Adrenal gland (tissue), 12 donors: ENCODE measurements around the gene CPA4. TPM values are rescaled to one million over a fixed set of nuclear protein-coding genes. Genes with fewer than 3 reads are reported as not detected.

ENCODE experiments used
- DNase-seq, 7 donors: peaks; one replicate each; pipeline ENCODE4 v3.0.0-alpha.2; 2019 to 2020
- H3K27ac ChIP-seq, 5 donors: fragments of 200-600 bp; sonication (generic) in 4 of 5; 1 replicate in 3 of 5; 2 replicates in 2 of 5; pipeline versions ENCODE4 v1.5.1 to v1.8.0; 2016 to 2020; ENCODE audit warnings: mild to moderate bottlenecking in 1 of 5
- H3K27me3 ChIP-seq: fragments of 200-600 bp; 2 replicates; pipeline ENCODE4 v1.8.0; 2021
- H3K36me3 ChIP-seq, 2 donors: fragments of 200-600 bp; replicated peaks in 1 of 2; 1 replicate in 1 of 2; 2 replicates in 1 of 2; pipeline versions ENCODE4 v1.5.1 to v1.8.0; 2018 to 2022
- H3K4me1 ChIP-seq, 2 donors: fragments of 200-600 bp; replicated peaks in 1 of 2; 1 replicate in 1 of 2; 2 replicates in 1 of 2; pipeline versions ENCODE4 v1.5.1 to v1.8.0; 2018 to 2021
- H3K4me3 ChIP-seq, 4 donors: fragments of 200-600 bp; sonication (generic) in 3 of 4; one replicate each; pipeline ENCODE4 v1.5.1; 2016 to 2018
- H3K9me3 ChIP-seq, 3 donors: fragments of 200-600 bp; sonication (generic) in 1 of 3; replicated peaks in 1 of 3; 1 replicate in 2 of 3; 2 replicates in 1 of 3; pipeline versions ENCODE4 v1.5.1 to v1.8.0; 2016 to 2021
- POLR2A ChIP-seq, 2 donors: fragments of 450-650 bp; IDR thresholded peaks; one replicate each; pipeline ENCODE4 v1.6.1; 2017; ENCODE audit warnings: antibody characterized with exemption in 2 of 2, mild to moderate bottlenecking in 2 of 2, moderate library complexity in 1 of 2
- WGBS, 4 donors: extraction: QIAGEN DNeasy Blood & Tissue Kit in 2 of 4; methylation state at CpG; one replicate each; pipeline versions ENCODE4 v1.1.5 to v1.1.7; 2013 to 2017; 5-methylcytosine and 5-hydroxymethylcytosine counted together
- intact Hi-C, 2 donors: fragments of 100-400 bp; cut with DNase I; formaldehyde crosslinking; loops; one replicate each; pipeline versions ENCODE4 v1.14.1 to v1.15.0; 2022 to 2023
- polyA plus RNA-seq, 3 donors: library from polyadenylated mRNA; stranded (reverse); fragments of 200-250 nt in 2 of 3; fragments of 350-450 nt in 1 of 3; fragmentation: Illumina TruSeq in 1 of 3; extraction: RNeasy Lipid Tissue Mini Kit (QIAGEN cat#74804) in 1 of 3; gene quantifications; one replicate each; pipeline ENCODE4 v1.2.3, GENCODE V29; 2013 to 2014
- total RNA-seq, 9 donors: library from RNA; depleted of rRNA in 4 of 9; stranded (reverse); fragments of >200 nt in 4 of 9; fragments of 120-200 nt in 1 of 9; fragmentation: NEBNext Ultra II Directional in 1 of 9; extraction: Animal tissue kit (Norgen Biotek cat#: 25700) in 1 of 9; gene quantifications; one replicate each; pipeline versions ENCODE4 v1.1.0 to v1.2.4, GENCODE V29; 2013 to 2023
- TF ChIP-seq, protein P1 (sequence below), 6 experiments: fragments of 450-650 bp in 4 of 6; fragments of 200-600 bp in 2 of 6; sonication (generic) in 1 of 6; IDR thresholded peaks; 1 replicate in 5 of 6; 2 replicates in 1 of 6; pipeline versions ENCODE4 v1.5.1 to v1.8.0; 2016 to 2021; ENCODE audit warnings: antibody characterized with exemption in 6 of 6, mild to moderate bottlenecking in 2 of 6, moderate library complexity in 1 of 6
- donor health status: healthy with polysubstance abuse.
- donor health status: Bipolar disorder and iron deficiency.
- donor health status: DM: yes; HTN: yes; CAD: no.
- donor health status: DM: no; HTN: no; CAD: no.
- donor health status: DM: no; HTN: no; CAD: no.
- donor health status: DM: yes; HTN: yes; CAD: no.

The CPA4 gene
- total and polyA plus RNA-seq, 12 donors, result 0.55 to 26.7 (median 2.4) TPM; not detected in 1

DNA sequence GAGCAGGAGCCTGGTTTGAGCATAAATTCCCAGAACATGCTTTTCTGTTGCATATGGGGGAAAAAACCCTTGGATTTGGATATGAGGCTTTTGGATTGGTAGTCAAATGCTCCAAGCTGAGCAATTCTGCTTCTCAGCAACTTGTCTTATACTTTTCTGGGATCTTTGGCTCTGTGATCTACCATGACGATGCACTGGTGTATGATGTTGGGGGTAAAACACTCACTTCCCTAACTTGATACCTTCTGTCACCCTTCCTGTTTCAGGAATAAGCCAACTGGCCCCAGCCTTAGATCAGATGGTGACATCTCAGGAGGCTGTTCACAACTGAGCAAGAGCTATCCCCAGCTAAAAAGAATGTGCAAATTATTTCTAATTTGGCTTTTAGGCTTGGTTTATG is 13.1 kb upstream of the CPA4 start:
- WGBS, 4 donors, result 75 to 97% (median 89%) methylated on average over 1 of the region's 1 CpG
- H3K4me3 ChIP-seq, result no peak overlapping the region
- no peak for DNase-seq
- intact Hi-C loops, result loop anchor here in 1 of 2 donors (5.0 kb wide), 1 partner anchor 212 kb away; the partner anchor contains the start of gene MEST
- no peaks in the 10 kb centered on the region for H3K36me3 ChIP-seq
- H3K27me3 ChIP-seq, result no peaks in the 10 kb centered on the region
- no peaks in the 10 kb centered on the region for H3K4me1 ChIP-seq
- H3K27ac ChIP-seq, result no peak overlapping the region
- TF ChIP-seq, protein P1, sequence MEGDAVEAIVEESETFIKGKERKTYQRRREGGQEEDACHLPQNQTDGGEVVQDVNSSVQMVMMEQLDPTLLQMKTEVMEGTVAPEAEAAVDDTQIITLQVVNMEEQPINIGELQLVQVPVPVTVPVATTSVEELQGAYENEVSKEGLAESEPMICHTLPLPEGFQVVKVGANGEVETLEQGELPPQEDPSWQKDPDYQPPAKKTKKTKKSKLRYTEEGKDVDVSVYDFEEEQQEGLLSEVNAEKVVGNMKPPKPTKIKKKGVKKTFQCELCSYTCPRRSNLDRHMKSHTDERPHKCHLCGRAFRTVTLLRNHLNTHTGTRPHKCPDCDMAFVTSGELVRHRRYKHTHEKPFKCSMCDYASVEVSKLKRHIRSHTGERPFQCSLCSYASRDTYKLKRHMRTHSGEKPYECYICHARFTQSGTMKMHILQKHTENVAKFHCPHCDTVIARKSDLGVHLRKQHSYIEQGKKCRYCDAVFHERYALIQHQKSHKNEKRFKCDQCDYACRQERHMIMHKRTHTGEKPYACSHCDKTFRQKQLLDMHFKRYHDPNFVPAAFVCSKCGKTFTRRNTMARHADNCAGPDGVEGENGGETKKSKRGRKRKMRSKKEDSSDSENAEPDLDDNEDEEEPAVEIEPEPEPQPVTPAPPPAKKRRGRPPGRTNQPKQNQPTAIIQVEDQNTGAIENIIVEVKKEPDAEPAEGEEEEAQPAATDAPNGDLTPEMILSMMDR (IDR thresholded peaks at IDR 0.05), result no peak
- TF ChIP-seq POLR2A (IDR thresholded peaks at IDR 0.05), result no peak
- H3K9me3 ChIP-seq, result no peaks in the 10 kb centered on the region

DNA sequence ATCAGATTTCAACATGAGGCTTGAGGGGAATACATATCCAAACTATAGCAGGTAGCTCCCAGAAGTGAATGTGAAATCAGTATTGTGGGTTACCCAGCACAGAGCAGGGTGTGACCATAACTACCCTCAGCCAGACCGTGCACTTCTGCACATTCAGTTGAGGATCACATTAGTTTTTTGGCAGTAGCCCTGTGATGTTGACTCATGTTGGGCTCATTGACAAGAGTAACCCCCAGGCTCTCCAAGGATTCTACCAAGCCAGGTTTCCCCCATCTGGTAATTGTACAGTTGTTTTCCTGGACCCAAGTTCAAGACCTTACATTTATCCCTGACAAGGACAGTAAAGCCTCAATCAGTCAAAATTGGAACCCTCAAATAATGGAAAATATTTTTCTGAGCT is 11.7 kb upstream of the CPA4 start:
- 62 to 80% (median 71%) methylated on average over 1 of the region's 1 CpG for WGBS, 4 donors
- no peak for TF ChIP-seq POLR2A (IDR thresholded peaks at IDR 0.05)
- TF ChIP-seq, protein P1 (IDR thresholded peaks at IDR 0.05), result no peak
- no peaks in the 10 kb centered on the region for H3K27me3 ChIP-seq
- no peak for DNase-seq
- H3K4me1 ChIP-seq, result no peaks in the 10 kb centered on the region
- H3K9me3 ChIP-seq, result no peaks in the 10 kb centered on the region
- no peaks in the 10 kb centered on the region for H3K36me3 ChIP-seq
- intact Hi-C loops, result loop anchor here in 1 of 2 donors (5.0 kb wide), 1 partner anchor 211 kb away; the partner anchor contains the start of gene MEST
- H3K4me3 ChIP-seq, result no peak overlapping the region
- no peak overlapping the region for H3K27ac ChIP-seq

DNA sequence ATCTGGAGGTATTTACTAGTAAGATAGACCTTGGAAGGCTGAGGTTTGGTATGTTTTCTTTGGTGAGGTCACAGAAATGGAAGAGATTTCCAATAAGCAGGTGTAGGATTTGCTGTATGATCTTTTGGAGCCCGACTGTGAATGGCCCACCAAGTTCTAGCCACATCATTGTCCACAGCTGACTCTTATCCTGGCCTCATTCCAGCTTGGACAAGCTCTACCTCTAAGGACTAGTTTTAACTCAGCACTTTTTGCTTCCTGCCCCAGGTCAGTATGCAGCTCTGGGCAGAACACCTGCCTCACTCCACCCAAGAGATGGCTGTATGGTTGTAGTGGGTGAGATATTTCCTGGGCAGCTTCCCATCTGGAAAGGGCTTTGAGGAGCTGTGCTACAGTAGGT is 6.1 kb upstream of the CPA4 start:
- Histone ChIP-seq H3K4me3 (no peak overlapping the region), H3K4me1 (no peaks in the 10 kb centered on the region), H3K36me3 (no peaks in the 10 kb centered on the region), H3K9me3 (no peaks in the 10 kb centered on the region), H3K27me3 (no peaks in the 10 kb centered on the region), H3K27ac (no peak overlapping the region)
- no peak for DNase-seq
- TF ChIP-seq, protein P1 (IDR thresholded peaks at IDR 0.05), result no peak
- TF ChIP-seq POLR2A (IDR thresholded peaks at IDR 0.05), result no peak
- intact Hi-C loops, result no loop called here
- 88 to 100% (median 94%) methylated on average over 1 of the region's 1 CpG for WGBS, 4 donors

DNA sequence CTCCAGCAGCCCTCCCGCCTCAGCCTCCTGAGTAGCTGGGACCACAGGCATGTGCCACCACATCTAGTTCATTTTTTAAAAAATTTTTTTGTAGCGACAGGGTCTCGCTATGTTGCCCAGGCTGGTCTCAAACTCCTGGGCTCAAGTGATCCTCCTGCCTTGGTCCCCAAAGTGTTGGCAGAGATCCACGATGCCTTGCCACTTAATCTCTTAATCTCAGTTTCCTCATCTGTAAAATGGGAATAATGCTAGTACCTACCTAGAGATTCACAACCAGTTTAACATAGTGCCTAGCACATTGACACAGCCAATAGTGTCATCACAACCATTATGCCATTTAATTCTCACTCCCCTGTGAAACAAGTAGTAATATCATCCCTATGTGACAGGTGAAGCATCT is 4.8 kb upstream of the CPA4 start:
- no peak for DNase-seq
- TF ChIP-seq POLR2A (IDR thresholded peaks at IDR 0.05), result no peak
- TF ChIP-seq, protein P1 (IDR thresholded peaks at IDR 0.05), result no peak
- intact Hi-C loops, result no loop called here
- WGBS, 4 donors, result 89 to 94% (median 92%) methylated on average over 4 of the region's 4 CpGs
- Histone ChIP-seq H3K4me1 (peaks cover 0 to 7% of the 10 kb centered on the region in 2 donors), H3K9me3 (no peaks in the 10 kb centered on the region), H3K27ac (no peak overlapping the region), H3K4me3 (no peak overlapping the region), H3K27me3 (no peaks in the 10 kb centered on the region), H3K36me3 (no peaks in the 10 kb centered on the region)
